BE2C (cell line): ENCODE data around the gene RUNX3.

Source experiments
- DNase-seq: peaks from one replicate; pipeline ENCODE4 v3.0.0-alpha.2; 2020
- H3K27me3 ChIP-seq: fragments of 250-450 bp; sonication (Bioruptor Pico); 2 replicates; pipeline ENCODE4 v1.5.1; 2020; ENCODE audit warnings: mild to moderate bottlenecking
- H3K36me3 ChIP-seq: fragments of 250-450 bp; sonication (Bioruptor Pico); 2 replicates; pipeline ENCODE4 v1.5.1; 2020; ENCODE audit warnings: mild to moderate bottlenecking
- H3K4me1 ChIP-seq: fragments of 250-450 bp; sonication (Bioruptor Pico); 2 replicates; pipeline ENCODE4 v1.5.1; 2020
- H3K4me3 ChIP-seq: 2 replicates; pipeline ENCODE4 v1.5.1; 2011; ENCODE audit warnings: low read depth, low read length
- H3K9me3 ChIP-seq: fragments of 250-450 bp; sonication (Bioruptor Pico); 2 replicates; pipeline ENCODE4 v1.5.1; 2020
- TF ChIP-seq, protein P1 (sequence below): IDR thresholded peaks from 2 replicates; pipeline ENCODE4 v1.5.1; 2012; ENCODE audit warnings: mild to moderate bottlenecking, low read depth, low read length

Gene RUNX3

DNA sequence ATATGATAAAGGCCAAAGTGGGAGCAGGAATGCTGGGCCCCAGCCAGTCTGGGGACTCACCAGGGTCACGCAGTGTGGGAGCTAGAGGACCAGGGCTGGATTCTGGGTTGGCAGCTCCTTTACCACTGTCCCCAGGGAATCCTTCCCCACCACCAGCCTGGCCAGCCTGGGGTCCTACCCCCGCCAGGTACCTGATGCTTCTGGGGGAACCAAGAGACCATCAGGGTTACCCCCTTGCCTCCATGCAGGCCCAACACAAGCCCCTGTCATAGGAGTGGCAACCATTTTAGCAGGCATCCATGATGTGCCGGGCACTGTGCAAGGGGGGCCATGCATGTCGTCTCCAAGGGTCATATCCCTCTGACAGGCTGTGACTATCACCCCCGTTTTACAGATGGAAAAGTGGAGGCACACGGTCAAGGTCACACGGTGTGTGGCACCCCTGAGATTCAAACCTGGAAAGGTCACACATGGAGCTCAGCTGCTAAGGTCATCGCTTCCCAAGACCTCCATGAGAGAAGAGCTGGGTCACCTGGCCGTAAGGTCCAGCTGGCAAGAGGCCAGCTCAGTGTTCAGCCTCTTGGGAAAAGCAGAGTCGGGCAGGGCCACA lies 16.4 kb downstream of the RUNX3 start:
- Histone ChIP-seq H3K36me3 (no peaks in the 10 kb centered on the region), H3K27me3 (no peaks in the 10 kb centered on the region), H3K9me3 (no peaks in the 10 kb centered on the region), H3K4me3 (no peak overlapping the region), H3K4me1 (no peaks in the 10 kb centered on the region)
- TF ChIP-seq, protein P1, sequence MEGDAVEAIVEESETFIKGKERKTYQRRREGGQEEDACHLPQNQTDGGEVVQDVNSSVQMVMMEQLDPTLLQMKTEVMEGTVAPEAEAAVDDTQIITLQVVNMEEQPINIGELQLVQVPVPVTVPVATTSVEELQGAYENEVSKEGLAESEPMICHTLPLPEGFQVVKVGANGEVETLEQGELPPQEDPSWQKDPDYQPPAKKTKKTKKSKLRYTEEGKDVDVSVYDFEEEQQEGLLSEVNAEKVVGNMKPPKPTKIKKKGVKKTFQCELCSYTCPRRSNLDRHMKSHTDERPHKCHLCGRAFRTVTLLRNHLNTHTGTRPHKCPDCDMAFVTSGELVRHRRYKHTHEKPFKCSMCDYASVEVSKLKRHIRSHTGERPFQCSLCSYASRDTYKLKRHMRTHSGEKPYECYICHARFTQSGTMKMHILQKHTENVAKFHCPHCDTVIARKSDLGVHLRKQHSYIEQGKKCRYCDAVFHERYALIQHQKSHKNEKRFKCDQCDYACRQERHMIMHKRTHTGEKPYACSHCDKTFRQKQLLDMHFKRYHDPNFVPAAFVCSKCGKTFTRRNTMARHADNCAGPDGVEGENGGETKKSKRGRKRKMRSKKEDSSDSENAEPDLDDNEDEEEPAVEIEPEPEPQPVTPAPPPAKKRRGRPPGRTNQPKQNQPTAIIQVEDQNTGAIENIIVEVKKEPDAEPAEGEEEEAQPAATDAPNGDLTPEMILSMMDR, result no peak
- no peak for DNase-seq

- no peaks in the 10 kb centered on the region for H3K9me3 ChIP-seq
- no peak for DNase-seq
- TF ChIP-seq, protein P1, result no peak
- H3K4me1 ChIP-seq, result no peaks in the 10 kb centered on the region
- H3K36me3 ChIP-seq, result no peaks in the 10 kb centered on the region
- H3K4me3 ChIP-seq, result no peak overlapping the region
- no peaks in the 10 kb centered on the region for H3K27me3 ChIP-seq
These were observed 16.8 kb downstream of the RUNX3 start for GRCh38 chr1:24913274-24913604.

DNA sequence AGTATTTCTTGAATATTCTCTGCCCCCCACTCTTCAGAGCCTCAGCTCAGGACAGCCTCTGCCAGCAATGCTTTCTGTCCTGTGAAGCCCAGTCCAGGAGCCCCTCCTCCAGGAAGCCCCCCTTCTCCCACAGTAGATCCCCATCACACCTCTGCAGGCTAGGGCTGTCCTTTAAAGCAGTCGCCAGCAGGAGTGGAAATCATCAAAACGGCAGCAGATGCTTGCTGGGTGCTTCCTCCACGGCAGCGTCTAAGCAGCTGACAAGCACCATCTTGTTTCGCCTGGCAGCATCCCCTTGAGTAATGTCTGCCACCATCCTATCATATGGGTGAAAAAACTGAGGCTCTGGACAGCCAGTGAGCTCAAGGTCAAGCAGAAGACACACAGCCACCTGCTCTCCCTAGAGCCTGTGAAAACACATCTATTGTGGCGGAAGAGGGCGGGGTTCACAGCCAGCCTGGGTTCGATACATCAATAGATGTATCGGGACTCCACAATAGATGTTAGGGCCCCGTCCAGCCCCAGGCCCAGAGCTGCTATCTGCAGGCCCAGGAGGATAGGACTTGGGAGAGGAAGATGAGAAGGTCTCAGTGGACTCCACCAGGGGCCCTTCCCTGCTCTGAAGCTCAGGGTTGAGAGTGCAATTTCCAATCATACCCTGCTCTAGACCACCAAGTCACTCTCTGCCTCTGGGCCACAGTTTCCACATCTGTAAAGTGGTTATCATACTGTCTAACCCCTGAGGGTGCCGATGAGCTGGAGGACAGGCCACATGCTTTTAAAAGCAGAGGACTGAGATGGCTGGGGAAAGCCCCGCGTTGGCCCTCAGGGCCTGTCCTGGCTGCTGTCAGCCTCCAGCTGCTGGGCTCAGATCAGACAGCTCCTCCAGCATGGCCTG lies 17.5 kb downstream of the RUNX3 start:
- Histone ChIP-seq H3K4me3 (no peak overlapping the region), H3K9me3 (no peaks in the 10 kb centered on the region), H3K27me3 (no peaks in the 10 kb centered on the region), H3K36me3 (no peaks in the 10 kb centered on the region), H3K4me1 (no peaks in the 10 kb centered on the region)
- TF ChIP-seq, protein P1, result no peak
- DNase-seq, result peak; percentile 20

GRCh38 chr1:24911651-24912155 lies 18.4 kb downstream of the RUNX3 start:
- TF ChIP-seq, protein P1, result no peak
- H3K36me3 ChIP-seq, result no peaks in the 10 kb centered on the region
- no peaks in the 10 kb centered on the region for H3K27me3 ChIP-seq
- H3K9me3 ChIP-seq, result no peaks in the 10 kb centered on the region
- no peak overlapping the region for H3K4me3 ChIP-seq
- DNase-seq, result no peak
- H3K4me1 ChIP-seq, result no peaks in the 10 kb centered on the region

DNA sequence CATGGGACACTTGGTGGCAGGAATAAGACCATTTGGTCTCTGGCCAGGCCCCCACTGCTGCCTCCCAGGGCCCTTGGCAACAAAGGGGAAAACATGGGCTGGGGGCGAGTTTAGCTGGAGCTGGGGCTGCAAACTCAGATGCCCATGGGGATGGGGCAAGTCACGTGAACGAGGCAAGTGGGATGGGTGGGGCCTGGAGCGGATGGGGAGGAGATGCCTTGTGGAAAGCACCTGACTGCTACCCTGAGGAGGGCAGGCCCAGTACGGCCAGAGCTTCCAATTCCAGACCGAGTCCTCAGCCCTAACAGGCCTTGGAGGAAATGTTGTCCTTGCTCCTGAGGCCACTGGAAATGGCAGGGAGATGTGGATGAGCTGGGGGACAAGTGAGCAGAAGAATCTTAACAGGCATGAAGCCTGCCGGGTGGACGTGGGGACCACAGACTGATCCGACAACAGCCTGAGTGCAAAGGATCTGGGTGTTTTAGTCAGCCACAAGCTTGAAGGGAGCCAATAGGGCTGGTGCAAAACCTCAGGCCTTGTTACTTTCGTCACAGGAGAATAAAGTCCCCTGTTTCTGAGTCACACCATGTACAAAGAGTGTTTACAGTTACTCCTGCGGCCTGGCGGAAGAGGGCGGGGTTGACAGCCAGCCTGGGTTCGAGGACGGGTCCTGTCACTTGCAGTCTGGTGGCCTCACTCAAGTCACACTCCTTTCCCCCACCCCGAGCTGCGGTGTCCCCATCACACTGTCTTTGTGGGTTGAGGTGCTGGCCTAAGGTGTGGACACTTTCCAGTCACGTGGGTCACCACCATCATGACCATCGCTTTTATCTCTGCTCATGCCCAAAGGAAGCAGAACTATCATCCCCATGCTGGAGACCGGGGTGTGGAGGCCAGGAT lies 19.1 kb downstream of the RUNX3 start:
- Histone ChIP-seq H3K27me3 (no peaks in the 10 kb centered on the region), H3K36me3 (no peaks in the 10 kb centered on the region), H3K4me1 (no peaks in the 10 kb centered on the region), H3K9me3 (no peaks in the 10 kb centered on the region), H3K4me3 (no peak overlapping the region)
- no peak for DNase-seq
- TF ChIP-seq, protein P1, result no peak
